ENCODE results near the gene SEMA4C.

The SEMA4C gene

DNA sequence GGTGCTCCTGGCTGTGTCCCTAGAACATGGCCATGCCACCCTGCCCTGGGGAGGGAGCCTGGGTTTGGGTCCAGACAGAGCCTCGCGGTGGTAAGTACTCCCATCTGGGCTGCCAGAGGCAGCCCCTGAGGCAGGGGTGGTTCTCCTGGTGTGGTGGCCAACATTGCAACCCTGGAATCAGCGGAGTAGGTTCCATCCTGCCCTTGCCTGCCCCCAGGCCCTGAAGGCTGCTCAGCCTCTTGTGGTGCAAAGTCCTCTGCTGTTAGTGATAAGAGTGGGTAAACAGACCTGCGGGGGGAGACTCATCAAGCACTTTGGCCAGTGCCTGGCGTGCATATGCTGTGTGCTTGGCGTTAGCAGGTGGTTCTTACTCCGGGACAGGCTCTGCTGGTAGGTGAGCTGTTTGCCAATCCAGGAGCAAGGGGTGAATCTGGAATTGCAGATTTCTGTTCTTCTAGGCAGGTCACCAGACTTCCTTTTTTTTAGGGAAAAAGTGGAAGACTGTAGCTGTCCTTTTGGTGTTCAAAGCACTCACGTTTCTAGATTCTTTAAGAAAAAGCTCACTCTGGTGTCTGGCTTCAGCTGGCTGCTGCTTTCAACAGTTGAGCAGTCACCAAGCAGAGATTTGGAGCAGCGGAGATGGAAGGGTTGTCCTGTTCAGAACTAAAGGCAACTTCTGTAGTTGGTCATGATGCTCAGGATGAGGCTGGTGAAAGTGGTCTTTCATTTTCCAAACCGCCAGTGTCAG, 50.6 kb downstream of the SEMA4C start:
- DNase-seq = no peak

DNA sequence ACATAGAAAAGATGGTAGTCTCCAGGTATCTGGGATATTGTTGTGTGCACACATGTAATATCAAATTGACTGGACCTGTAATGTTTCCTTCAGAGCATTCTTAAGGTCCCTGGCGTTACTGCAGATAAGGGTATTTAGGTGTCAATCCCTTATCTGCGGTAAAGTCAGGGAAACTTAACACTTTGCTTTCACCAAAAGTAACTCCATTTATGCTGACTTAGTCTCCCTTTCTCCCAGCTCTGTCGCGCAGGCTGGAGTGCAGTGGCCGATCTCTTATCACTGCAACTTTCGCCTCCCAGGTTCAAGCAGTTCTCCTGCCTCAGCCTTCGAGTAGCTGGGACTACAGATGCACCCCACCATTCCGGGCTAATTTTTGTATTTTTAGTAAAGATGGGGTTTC, 52.0 kb downstream of the SEMA4C start:
- no peak for DNase-seq

DNA sequence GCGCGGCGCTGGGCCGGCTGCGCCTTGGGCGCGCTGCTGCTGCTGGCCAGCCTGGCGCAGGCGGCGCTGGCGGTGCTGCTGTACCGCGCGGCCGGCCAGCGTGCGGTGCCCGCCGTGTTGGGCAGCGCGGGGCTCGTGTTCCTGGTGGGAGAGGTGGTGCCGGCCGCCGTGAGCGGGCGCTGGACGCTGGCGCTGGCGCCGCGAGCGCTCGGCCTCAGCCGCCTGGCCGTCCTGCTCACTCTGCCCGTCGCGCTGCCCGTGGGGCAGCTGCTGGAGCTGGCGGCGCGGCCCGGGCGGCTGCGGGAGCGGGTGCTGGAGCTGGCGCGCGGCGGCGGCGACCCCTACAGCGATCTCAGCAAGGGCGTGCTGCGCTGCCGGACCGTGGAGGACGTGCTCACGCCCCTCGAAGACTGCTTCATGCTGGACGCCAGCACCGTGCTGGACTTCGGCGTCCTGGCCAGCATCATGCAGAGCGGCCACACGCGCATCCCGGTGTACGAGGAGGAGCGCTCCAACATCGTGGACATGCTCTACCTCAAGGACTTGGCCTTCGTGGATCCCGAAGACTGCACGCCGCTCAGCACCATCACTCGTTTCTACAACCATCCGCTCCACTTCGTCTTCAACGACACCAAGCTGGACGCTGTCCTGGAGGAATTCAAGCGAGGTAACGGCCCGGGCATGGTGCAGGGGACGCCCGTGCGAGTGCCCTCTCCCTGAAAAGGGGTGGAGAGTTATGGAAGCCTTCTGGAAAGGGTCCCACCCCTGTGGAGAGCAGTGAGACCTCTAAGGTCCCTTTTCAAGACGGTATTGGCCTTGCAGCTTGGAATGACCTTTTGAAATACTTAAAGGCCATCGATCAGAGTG, 52.8 kb downstream of the SEMA4C start:
- DNase-seq = no peak

DNA sequence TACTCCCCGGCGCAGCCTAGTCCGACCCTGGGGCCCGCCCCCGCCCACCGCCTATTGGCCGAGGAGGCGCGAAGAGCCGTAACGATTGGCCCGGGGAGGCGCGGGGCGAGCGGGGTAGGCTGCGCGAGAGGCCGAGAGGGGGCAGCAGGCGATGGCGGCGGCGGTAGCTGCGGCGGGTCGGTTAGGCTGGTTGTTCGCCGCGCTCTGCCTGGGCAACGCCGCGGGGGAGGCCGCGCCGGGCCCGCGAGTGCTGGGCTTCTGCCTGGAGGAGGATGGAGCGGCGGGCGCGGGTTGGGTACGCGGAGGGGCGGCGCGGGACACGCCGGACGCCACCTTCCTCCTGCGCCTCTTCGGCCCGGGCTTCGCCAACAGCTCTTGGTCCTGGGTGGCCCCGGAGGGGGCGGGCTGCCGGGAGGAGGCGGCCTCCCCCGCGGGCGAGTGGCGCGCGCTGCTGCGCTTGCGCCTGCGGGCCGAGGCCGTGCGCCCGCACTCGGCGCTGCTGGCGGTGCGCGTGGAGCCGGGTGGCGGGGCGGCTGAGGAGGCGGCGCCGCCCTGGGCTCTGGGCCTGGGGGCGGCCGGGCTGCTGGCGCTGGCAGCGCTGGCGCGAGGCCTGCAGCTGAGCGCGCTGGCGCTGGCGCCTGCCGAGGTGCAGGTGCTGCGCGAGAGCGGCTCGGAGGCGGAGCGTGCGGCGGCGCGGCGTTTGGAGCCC, 53.6 kb downstream of the SEMA4C start, which contains the start of gene CNNM3:
CNNM3 (plus strand) TSS at position 142 of the 709 bp plus-strand sequence; CDS start at position 152, 10 bp downstream.
- peak; percentile 88 to 91 for DNase-seq

DNA sequence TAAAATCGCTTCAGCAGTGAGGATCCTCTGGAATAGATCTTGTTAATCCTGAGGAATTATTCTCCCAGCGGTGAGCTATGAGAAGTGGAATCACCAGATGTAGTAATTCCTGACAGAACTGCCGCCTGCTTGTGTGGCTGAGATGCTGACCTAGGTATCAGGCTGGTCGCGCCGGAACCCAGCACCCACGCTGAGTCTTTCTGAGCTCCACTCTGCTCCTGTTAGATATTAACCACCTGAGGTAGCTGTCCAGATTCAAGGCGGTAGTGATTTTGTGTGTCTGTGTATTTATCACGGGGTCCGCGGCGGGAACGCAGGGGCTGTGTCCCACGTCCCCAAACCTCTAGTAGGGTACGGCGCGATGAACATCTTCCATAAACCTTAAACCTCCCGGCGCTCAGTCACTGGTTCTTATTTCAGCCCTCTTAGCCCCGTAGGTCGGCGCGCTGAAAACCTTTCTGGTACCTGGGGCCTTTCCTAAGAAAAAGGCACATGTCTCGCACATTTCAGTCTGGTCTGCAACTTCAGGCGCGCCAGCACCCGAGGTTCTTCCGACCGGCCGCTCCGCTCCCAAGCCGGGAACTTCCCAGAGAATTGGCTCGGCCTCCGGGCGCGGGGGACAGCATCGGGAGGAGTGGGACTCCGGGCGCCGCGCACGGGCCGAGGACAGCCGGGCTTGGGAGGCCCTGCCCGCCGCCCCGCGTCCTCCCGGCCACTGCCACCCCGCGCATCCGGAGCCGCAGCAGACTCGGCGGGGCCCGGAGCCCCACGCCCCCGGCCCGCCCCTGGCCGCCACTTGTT, 54.4 kb downstream of the SEMA4C start:
- peak in 1 of 2 experiments; percentile 23 for DNase-seq

DNA sequence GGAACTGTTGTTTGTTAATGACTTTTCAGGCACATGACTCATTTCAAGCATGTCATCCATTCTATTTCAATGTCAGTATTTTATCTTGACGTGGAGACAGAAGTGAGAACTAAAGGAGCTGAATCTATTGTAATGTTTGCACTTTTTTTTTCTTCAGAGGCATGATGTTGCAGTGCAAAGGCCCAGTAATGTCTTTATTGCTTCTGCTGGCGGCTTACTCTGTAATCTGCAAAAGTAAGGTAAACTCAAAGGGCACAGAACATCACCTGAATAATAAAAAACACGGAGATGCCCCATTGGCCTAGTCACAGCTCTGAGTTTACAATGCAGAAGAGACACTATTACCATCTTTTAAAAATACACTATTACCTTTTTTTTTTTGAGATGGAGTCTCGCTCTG, 56.2 kb downstream of the SEMA4C start:
- DNase-seq = no peak

DNA sequence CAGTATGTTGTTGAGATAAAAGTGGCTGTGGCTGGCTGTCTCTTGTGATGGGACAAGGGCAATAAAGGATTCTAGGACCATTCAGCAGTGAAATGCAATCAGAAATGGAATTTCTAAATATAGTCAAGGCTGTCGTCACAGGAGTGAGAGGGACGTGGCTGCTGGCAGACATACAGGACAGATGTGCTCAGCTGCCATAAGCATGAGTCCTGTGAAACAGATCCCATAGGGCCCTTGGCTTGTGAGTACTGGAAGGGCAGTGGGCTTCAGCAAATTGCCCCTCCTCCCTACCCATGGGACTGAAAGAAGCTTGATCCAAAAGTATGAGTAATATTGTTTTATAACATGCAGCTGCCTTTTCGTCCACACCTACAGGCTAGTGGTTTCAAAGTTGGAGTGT, 58.0 kb downstream of the SEMA4C start:
- DNase-seq = peak in 1 of 2 experiments; percentile 31

DNA sequence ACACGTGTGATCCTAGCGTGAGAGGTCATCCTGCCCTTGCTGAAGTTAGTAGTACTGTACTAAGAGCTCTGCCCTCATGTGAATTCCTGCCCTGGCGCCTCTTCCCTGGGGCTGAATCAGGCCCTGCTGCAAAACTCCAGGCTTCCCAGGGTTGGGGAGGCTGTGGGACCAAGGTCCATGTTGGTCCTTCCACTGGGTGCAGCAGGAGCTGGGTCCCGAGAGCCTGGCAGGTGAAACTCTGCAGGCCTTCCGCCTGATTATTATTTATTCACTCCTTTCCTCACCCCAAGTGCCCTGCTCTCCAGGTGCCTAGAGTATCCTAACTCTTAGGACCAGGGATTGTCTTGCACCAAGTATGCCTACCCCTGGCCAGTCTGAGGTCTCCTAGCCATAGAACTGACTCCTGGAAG, 59.1 kb downstream of the SEMA4C start:
- DNase-seq = no peak

DNA sequence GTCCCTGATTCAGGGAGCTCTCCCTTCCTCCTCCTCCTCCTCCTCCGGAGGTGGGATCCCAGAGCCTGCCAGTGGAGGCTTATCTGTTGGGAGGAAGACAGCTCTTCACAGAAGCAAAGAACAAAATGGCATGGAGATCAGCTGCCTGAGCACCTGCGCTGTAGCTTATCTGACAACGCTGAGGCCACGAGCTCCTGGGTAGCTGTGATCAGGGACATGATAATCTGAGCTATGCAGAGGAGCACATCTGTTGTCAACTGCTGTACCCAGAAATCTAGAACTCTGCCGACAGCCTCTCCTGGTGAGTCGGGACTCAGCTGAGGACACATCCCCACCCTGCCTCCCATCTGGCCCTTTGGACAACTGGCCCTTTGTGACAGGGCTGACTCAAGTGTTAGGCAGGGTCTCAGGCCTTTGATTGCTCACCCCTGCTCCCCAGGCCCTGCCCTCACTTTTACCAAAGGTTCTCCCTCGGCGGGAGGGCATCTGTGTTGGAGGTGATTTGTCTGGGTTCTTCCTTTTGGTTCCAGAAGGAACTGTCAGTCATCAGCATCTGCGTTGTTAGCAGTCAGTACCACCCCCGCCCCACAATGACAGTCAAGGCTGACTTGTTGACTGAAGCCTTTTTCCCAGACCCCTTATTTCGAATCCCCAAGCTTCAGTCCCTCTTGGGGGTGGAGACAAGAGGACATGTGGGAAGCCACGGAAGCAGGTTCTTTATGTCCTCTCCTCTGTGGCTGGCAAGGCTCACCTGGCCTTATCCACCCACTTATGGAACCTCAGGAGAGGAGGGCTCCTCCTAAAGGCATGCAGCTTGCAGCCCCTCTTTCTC, 59.7 kb downstream of the SEMA4C start:
- DNase-seq = no peak
